ENCODE results near the gene OR2C1.

OR2C1 gene

GRCh38 chr16:3400779-3401688, 45.3 kb downstream of the OR2C1 start, which contains the start of the genes ZNF174 and ZSCAN32:
ZNF174 (plus strand) TSS chr16:3401215; CDS start chr16:3402005, 790 bp downstream.
ZSCAN32 (minus strand) TSS chr16:3401004; CDS start chr16:3397557, 3,447 bp downstream.
- DNase-seq = peak; percentile 100

GRCh38 chr16:3401719-3402397, 46.2 kb downstream of the OR2C1 start:
- DNase-seq = peak; percentile 21
